ENCODE data around the gene UXT.

DNA sequence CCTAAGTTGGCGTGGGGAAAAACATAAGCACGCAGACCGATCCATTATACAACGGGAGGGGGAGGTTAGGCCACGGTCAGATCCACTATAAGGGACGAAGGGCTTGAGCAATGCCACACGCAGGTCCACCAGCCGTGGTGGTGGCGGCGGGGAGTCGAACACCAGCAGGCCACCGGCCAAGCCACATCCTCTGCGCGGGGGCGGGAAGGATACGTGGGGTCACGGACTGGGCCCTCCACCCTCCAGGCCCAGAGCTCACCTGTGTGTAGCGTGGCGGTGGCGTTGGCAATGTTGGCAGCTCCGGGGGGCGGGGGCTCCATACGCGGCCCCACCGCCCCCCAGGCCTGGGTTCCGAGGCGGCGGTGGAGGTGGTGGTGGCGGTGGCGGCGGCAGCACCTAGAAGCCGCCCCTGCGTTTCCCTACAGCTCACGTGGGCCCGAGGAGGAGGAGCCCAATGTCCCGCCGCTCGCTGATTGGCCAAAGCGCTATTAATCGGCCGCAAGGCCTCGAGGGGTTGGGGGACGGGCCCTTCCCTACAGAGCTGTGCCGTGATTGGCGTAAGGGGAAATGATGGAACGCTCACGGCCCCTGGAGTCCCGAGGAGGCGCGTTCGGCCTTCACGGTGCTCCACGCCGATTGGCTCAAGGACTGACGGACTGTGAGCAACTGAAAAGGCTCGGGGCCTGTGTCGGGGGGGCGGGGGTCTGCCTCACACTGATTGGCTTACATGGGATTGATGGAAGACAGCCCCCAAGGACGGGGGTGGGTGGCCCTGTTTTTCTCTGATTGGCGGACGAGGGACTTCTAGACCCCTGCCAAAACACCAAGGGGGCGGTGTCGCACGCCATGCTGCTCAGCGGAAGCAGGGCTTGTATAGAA lies 8.6 kb downstream of the UXT start, which contains the start of gene ELK1:
- TF ChIP-seq, protein P1, sequence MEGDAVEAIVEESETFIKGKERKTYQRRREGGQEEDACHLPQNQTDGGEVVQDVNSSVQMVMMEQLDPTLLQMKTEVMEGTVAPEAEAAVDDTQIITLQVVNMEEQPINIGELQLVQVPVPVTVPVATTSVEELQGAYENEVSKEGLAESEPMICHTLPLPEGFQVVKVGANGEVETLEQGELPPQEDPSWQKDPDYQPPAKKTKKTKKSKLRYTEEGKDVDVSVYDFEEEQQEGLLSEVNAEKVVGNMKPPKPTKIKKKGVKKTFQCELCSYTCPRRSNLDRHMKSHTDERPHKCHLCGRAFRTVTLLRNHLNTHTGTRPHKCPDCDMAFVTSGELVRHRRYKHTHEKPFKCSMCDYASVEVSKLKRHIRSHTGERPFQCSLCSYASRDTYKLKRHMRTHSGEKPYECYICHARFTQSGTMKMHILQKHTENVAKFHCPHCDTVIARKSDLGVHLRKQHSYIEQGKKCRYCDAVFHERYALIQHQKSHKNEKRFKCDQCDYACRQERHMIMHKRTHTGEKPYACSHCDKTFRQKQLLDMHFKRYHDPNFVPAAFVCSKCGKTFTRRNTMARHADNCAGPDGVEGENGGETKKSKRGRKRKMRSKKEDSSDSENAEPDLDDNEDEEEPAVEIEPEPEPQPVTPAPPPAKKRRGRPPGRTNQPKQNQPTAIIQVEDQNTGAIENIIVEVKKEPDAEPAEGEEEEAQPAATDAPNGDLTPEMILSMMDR (IDR thresholded peaks at IDR 0.05) = peak in 2 of 5 experiments; percentile 10
- peak; percentile 58 to 65 for TF ChIP-seq POLR2A (IDR thresholded peaks at IDR 0.05)
